SU-DHL-6 (cell line): ENCODE results near the gene P3H2.

Source experiments
- H2AFZ ChIP-seq: fragments of 200-600 bp; sonication (generic); 2 replicates; pipeline ENCODE4 v1.6.1; 2014; ENCODE audit warnings: low read depth, mild to moderate bottlenecking, moderate library complexity, mixed read lengths, antibody characterized with exemption, low read length; ENCODE audit not compliant: severe bottlenecking
- H3F3A ChIP-seq: fragments of 200-600 bp; shearing (Covaris generic); 2 replicates; pipeline ENCODE4 v1.6.0; 2016; ENCODE audit warnings: antibody characterized with exemption, mild to moderate bottlenecking; ENCODE audit not compliant: insufficient read depth
- H3K27ac ChIP-seq: fragments of 200-600 bp; sonication (generic); 2 replicates; pipeline ENCODE4 v1.5.1; 2016; ENCODE audit warnings: low read depth, mild to moderate bottlenecking, low read length, moderate library complexity, mixed read lengths
- H3K27me3 ChIP-seq: fragments of 200-600 bp; sonication (generic), shearing (Covaris generic); 2 replicates; pipeline ENCODE4 v1.6.0; 2014; ENCODE audit warnings: mild to moderate bottlenecking, low read length
- H3K36me3 ChIP-seq: fragments of 200-600 bp; sonication (generic); 2 replicates; pipeline ENCODE4 v1.6.1; 2014; ENCODE audit warnings: mild to moderate bottlenecking, low read length, mixed read lengths
- H3K4me2 ChIP-seq: fragments of 300-600, 200-600 bp; shearing (Covaris generic), sonication (generic); 2 replicates; pipeline ENCODE4 v1.6.0; 2014; ENCODE audit warnings: low read length, low read depth, mild to moderate bottlenecking; ENCODE audit not compliant: poor library complexity, severe bottlenecking
- H3K4me3 ChIP-seq: fragments of 200-600 bp; sonication (generic); 2 replicates; pipeline ENCODE4 v1.5.1; 2014; ENCODE audit warnings: antibody characterized with exemption, low read length, mild to moderate bottlenecking, mixed read lengths; ENCODE audit not compliant: insufficient read depth, poor library complexity, severe bottlenecking
- H3K79me2 ChIP-seq: fragments of 200-600 bp; sonication (generic); 2 replicates; pipeline ENCODE4 v1.6.1; 2014; ENCODE audit warnings: mild to moderate bottlenecking, low read length, moderate library complexity; ENCODE audit not compliant: insufficient read depth
- H3K9ac ChIP-seq: fragments of 200-600 bp; sonication (generic); 2 replicates; pipeline ENCODE4 v1.7.0; 2014; ENCODE audit warnings: mild to moderate bottlenecking, low read length
- H3K9me2 ChIP-seq: fragments of 200-600 bp; sonication (generic); replicated peaks from 2 replicates; pipeline ENCODE4 v1.6.1; 2014; ENCODE audit warnings: low read length; ENCODE audit not compliant: insufficient read depth
- H3K9me3 ChIP-seq: fragments of 200-600 bp; sonication (generic); 2 replicates; pipeline ENCODE4 v1.6.1; 2014; ENCODE audit warnings: low read length, mixed read lengths; ENCODE audit not compliant: insufficient read depth
- H4K20me1 ChIP-seq: fragments of 200-600 bp; sonication (generic); 2 replicates; pipeline ENCODE4 v1.6.1; 2014; ENCODE audit warnings: low read depth, mild to moderate bottlenecking, antibody characterized with exemption, low read length, moderate library complexity, mixed read lengths
- CTCF ChIP-seq: fragments of 200-600 bp; sonication (generic); IDR thresholded peaks from one replicate; pipeline ENCODE4 v1.5.1; 2017; ENCODE audit warnings: antibody characterized with exemption, mild to moderate bottlenecking, low read length, moderate library complexity; ENCODE audit not compliant: insufficient read depth, poor library complexity, severe bottlenecking
- EZH2phosphoT487 ChIP-seq: fragments of 200-600 bp; sonication (generic), shearing (Covaris generic); conservative IDR thresholded peaks from 2 replicates; pipeline ENCODE4 v1.6.1; 2018; ENCODE audit warnings: mild to moderate bottlenecking, antibody characterized with exemption, low read length, moderate library complexity, mixed read lengths

P3H2 gene

GRCh38 chr3:190003068-190003467 lies 117.6 kb downstream of the P3H2 start:
- no peak overlapping the region for H3K9ac ChIP-seq
- H3K4me2 ChIP-seq, result no peak overlapping the region
- H3K79me2 ChIP-seq, result no peaks in the 10 kb centered on the region
- no peak overlapping the region for H2AFZ ChIP-seq
- H4K20me1 ChIP-seq, result no peaks in the 10 kb centered on the region
- no peaks in the 10 kb centered on the region for H3K9me2 ChIP-seq
- no peaks in the 10 kb centered on the region for H3K27me3 ChIP-seq
- no peaks in the 10 kb centered on the region for H3K9me3 ChIP-seq
- H3K27ac ChIP-seq, result no peak overlapping the region
- no peaks in the 10 kb centered on the region for H3F3A ChIP-seq
- no peaks in the 10 kb centered on the region for H3K36me3 ChIP-seq
- TF ChIP-seq EZH2phosphoT487, result no peak
- TF ChIP-seq CTCF, result no peak
- no peak overlapping the region for H3K4me3 ChIP-seq

GRCh38 chr3:190001426-190001825 lies 119.3 kb downstream of the P3H2 start:
- H3K27ac ChIP-seq, result no peak overlapping the region
- H3K4me3 ChIP-seq, result no peak overlapping the region
- no peaks in the 10 kb centered on the region for H4K20me1 ChIP-seq
- no peak overlapping the region for H3K4me2 ChIP-seq
- no peaks in the 10 kb centered on the region for H3F3A ChIP-seq
- TF ChIP-seq EZH2phosphoT487 (no peak), CTCF (no peak)
- no peak overlapping the region for H2AFZ ChIP-seq
- H3K9me2 ChIP-seq, result no peaks in the 10 kb centered on the region
- no peaks in the 10 kb centered on the region for H3K79me2 ChIP-seq
- no peaks in the 10 kb centered on the region for H3K9me3 ChIP-seq
- H3K9ac ChIP-seq, result no peak overlapping the region
- H3K36me3 ChIP-seq, result no peaks in the 10 kb centered on the region
- no peaks in the 10 kb centered on the region for H3K27me3 ChIP-seq

- H3K27ac ChIP-seq, result no peak overlapping the region
- H3K9ac ChIP-seq, result no peak overlapping the region
Observed at GRCh38 chr3:190000861-190001196, 119.9 kb downstream of the P3H2 start.

More at GRCh38 chr3:190000861-190001196, 119.9 kb downstream of the P3H2 start:
- no peaks in the 10 kb centered on the region for H3F3A ChIP-seq
- no peak overlapping the region for H3K4me3 ChIP-seq
- no peaks in the 10 kb centered on the region for H3K9me3 ChIP-seq
- H2AFZ ChIP-seq, result no peak overlapping the region
- no peak overlapping the region for H3K4me2 ChIP-seq
- no peaks in the 10 kb centered on the region for H3K27me3 ChIP-seq
- no peaks in the 10 kb centered on the region for H3K36me3 ChIP-seq
- TF ChIP-seq EZH2phosphoT487 (no peak), CTCF (no peak)
- no peaks in the 10 kb centered on the region for H3K79me2 ChIP-seq
- no peaks in the 10 kb centered on the region for H3K9me2 ChIP-seq
- no peaks in the 10 kb centered on the region for H4K20me1 ChIP-seq
